HFF-Myc (cell line): ENCODE data around the gene TNFAIP2.
"Not testable (repeated sequence)": the region's sequence is repeated elsewhere in the genome, so short reads cannot be mapped to it uniquely, and the experiment has no call there.

Experiments
- DNase-seq: peaks from one replicate; pipeline ENCODE4 v3.0.0-alpha.2; 2011; ENCODE audit warnings: low read depth; ENCODE audit errors: extremely low read depth
- H3K4me3 ChIP-seq: replicated peaks from 2 replicates; pipeline ENCODE4 v1.5.1; 2011; ENCODE audit warnings: low read depth, mild to moderate bottlenecking, control low read depth, low read length
- CTCF ChIP-seq: IDR thresholded peaks from 2 replicates; pipeline ENCODE4 v1.5.1; 2012; ENCODE audit warnings: mild to moderate bottlenecking, low read depth, low read length, control low read depth; ENCODE audit errors: missing control alignments

Gene TNFAIP2

DNA sequence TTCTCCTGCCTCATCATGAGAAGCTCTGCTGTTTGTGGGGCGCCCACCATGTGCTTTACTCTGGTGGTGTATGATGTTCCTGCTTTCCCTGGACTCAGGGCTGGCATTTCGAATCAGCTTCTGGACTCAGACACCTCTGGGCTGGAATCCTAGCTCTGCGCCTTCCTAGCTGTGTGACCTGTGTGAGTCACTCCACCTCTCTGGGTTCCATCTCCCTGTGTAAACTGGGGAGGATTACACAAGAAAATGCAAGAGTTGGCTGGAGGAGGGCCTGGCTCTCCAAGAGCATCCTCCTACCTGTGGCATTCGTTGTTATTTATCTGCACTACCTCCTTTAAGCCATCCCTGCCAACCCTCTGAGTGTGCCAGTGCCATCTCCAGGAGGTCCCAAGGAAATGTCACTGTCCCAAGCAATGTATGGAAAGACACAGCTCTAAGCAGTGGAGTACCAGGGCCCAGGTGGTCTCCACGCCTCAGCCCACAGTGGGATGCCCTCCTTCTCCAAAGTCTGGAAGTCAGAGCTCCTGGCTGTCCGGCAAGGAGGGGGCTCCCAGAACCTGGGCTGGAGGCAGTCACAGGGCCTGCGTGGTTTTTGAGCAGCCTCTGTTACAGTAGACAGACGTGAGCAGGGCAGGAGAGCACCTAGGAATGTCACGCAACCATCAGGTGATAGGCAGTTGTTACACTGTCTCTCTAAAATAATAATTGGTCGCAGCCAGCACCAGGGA is 7.3 kb upstream of the TNFAIP2 start:
- no peak for DNase-seq
- TF ChIP-seq CTCF: no peak
- no peak overlapping the region for H3K4me3 ChIP-seq

DNA sequence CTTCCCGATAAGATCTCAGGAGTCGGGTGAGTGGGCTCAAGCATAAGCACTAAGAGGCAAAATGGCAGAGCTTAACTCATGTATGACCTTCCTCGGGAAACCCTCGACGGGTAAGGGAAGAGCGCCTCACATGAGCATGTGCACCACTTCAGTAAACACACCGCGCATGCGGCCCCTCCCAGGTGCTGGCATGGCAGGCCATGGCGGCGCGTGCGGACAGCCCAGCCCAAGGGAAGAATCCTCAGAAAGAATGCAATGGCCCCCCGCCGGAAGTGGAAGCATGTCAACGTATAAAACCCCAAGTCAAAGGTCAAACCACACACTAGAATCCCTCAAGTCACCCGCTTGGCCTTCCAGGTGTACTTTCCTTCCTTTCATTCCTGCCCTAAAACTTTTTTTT is 6.6 kb upstream of the TNFAIP2 start:
- TF ChIP-seq CTCF: no peak
- no peak overlapping the region for H3K4me3 ChIP-seq
- DNase-seq: no peak

GRCh38 chr14:103117499-103117898 is 5.8 kb upstream of the TNFAIP2 start:
- H3K4me3 ChIP-seq, DNase-seq: not testable (repeated sequence)

DNA sequence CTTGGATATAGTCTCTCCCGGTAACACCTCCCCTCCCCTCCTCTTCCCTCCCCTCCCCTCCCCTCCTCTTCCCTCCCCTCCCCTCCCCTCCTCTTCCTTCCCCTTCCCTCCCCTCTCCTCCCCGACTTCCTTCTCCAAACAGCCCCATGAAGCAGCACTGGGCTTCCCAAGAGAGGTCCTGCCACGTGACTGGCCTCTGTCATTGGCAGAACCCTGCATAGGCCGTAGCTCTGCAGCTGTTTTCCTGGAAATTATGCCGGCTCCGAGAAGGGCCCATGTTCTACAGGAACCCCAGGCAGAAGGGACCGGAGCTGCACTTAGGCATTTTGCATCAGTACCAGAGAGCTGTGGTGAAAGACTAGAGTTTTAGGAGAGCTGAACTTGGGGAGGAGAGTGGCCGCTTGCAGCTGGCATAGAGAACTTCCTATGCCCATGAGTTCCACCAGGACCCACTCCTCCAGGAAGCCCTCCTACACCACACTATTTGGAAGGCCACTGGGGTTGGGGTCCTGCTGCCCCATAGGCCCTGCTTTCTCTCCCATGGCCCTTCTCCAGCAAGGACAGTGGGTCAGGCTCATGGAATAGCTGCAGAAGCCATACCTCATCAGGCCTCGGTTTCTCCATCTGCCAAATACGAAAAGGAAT is 5.1 kb upstream of the TNFAIP2 start:
- DNase-seq: no peak
- TF ChIP-seq CTCF: no peak
- H3K4me3 ChIP-seq: no peak overlapping the region

DNA sequence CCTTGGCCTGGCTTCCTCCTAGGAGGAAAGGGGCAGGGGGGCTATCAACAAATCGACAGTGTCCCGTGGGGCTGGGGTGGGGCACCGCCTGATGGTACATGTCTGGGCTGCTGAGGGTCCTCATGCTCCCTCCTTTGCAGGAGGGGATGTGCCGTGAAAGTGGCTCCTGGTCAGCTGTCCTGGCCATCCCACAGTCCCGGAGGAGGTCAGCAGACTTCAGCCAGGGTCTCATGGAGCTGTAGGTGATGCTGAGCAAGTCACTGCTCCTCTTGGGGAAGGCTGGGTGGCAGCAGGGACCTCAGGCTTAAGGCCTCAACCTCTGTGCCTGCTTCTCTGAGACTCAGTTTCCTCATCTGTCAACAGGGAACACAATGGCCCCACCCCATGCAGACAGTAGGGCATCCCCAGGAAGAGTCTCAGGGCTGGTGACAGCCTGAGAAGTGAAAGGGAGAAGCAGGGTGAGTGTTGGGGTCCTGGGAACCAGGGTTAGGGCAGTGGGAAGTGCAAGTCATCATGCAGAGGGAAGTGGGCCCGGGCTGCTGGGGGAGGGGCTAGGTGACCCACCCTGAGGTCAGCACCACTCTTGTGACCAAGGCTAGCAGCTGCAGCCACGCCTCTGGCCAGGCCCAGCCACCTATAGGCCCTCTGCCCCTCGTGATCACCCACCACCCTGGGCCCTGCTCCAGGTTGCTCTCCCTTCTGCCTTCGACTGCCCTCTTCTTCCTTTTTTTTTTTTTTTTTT is 4.4 kb upstream of the TNFAIP2 start:
- no peak overlapping the region for H3K4me3 ChIP-seq
- DNase-seq: no peak
- TF ChIP-seq CTCF: no peak

DNA sequence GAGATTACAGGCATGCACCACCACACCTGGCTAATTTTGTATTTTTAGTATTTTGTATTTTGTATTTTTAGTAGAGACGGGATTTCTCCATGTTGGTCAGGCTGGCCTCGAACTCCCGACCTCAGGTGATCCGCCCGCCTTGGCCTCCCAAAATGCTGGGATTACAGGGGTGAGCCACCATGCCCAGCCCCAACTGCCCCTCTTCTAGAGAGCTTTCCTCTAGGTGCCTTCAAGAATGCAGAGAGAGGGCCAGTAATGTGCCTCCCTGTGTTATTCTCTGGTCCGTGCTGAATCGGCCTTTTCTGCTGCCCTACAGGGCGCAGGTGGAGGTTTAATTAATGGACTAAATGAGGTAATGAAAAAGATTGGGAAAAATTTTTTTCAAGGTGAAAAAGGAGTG is 3.7 kb upstream of the TNFAIP2 start:
- DNase-seq, H3K4me3 ChIP-seq: not testable (repeated sequence)

GRCh38 chr14:103121121-103121845 is 2.0 kb upstream of the TNFAIP2 start:
- H3K4me3 ChIP-seq: no peak overlapping the region
- DNase-seq: no peak
- no peak for TF ChIP-seq CTCF
